GM19240 (cell line): Measurements from ENCODE around the gene DNAAF5.
"Not testable (repeated sequence)": the region's sequence is repeated elsewhere in the genome, so short reads cannot be mapped to it uniquely, and the experiment has no call there.

Experiments used
- DNase-seq: peaks from one replicate; pipeline ENCODE4 v3.0.0; 2011; ENCODE audit warnings: low spot score; ENCODE audit not compliant: insufficient read length

Gene DNAAF5

GRCh38 chr7:729140-730000, 2.9 kb downstream of the DNAAF5 start:
- no peak for DNase-seq

DNA sequence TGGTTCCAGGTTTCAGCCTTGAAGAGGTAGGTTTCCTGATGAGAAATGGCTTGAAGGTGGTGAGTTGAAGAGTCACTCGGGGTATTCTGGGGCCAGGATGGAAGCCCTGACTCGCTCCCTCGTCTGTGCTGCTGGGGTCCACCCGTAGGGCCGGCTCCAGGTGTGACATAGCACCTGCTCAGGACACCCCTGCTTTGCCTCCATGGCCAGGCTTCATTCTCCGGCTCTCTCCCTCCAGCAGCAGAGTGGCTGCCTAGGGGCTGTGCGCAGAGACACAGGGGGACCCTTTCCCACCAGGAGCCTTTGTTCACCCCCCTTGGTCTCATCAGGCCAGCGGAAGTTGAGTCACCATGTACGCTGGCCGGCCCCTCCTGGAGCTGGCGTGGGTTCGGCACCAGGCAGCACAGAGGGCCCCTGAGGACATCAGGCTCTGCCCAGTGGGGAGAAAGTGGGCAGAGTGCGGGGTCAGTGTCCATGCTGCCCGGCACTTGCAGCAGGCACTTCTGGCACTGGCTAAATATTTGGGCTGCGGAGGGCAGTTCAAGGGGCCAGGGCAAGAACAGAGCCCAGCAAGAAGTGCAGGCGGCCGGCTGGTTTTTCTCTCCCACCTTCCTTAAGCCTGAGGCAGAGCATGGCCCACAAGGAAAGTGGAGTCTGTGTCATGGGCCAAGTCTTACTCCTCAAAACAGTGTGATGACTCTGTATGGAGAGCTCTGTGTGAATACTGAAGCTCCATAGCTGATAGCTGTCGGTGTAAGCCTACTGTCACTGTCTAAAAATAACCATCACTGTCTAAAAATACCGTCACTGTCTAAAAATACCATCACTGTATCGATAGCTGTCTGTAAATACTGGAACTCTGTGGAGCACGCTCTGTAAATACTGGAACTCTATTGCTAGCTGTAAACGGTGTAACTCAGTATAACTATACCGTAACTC, 4.3 kb downstream of the DNAAF5 start:
- DNase-seq: no peak

DNA sequence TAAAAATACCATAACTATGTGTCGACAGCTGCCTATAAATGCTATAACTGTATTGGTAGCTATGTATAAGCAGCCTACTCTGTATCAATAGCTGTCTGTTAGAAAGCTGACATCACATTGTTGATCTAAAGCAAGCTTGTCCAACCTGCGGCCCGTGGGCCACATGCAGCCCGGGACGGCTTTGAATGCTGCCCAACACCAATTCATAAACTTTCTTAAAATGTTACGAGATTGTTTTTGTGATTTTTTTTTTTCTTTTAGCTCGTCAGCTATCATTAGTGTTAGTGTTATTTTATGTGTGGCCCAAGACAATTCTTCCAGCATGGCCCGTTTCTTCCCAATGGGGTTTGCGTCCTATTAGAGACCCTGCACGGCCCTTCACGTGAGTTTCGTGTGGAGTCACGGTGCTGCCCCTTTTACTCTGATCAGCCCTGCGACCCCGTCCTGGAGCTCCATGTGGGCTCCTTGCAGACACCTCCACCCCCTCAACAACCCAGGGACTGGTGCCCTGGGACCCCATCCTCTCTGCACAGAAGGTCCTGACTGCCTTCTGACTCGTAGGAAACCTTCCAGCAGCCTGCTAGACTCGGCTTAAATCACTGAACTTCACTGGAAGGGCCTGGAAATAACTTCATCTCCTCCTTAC, 5.1 kb downstream of the DNAAF5 start:
- no peak for DNase-seq

- DNase-seq: no peak
Measured at GRCh38 chr7:732094-732541, 5.6 kb downstream of the DNAAF5 start.

DNA sequence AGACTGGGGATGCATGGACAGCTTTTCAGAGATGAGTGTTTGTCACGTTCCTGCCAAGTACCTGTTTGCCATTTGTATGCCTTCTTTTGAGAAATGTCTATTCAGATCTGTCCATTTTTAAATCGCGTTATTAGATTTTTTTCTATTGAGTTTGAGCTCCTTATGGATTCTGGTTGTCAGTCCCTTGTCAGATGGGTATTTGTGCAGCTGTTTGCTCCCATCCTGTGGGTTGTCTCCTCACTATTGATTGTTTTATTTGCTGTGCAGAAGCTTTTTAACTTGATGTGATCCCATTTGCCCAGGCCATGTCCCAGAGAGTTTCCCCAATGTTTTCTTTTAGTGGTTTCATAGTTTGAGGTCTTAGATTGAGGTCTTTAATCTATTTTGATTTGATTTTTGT, 6.1 kb downstream of the DNAAF5 start:
- DNase-seq: no peak

GRCh38 chr7:734214-734613, 7.7 kb downstream of the DNAAF5 start:
- no peak for DNase-seq

DNA sequence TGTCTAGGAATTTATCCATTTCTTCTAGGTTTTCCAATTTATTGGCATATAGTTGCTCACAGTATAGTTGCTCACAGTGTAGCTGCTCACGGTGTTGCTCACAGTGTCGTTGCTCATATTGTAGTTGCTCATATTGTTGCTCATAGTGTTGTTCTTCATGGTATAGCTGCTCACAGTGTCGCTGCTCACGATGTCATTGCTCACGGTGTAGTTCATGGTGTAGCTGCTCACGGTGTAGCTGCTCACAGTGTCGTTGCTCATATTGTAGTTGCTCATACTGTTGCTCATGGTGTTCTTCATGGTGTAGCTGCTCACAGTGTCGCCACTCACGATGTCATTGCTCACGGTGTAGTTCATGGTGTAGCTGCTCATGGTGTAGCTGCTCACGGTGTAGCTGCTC, 8.3 kb downstream of the DNAAF5 start:
- no peak for DNase-seq

DNA sequence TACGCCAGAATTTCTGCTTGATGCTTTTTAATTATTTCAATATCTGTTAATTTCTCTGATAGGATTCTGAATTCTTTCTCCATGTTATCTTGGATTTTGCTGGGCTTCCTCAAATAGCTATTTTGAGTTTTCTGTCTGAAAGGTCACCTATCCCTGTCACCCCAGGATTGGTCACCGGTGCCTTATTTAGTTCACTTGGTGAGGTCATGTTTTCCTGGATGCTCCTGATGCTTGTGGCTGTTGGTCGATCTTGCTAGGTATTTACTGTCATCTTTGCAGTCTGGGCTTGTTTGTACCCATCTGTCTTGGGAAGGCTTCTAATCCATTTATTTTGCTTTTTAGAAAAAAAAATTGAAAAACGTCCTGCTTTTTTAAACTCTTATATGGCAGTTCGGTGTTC, 11.7 kb downstream of the DNAAF5 start:
- no peak for DNase-seq

DNA sequence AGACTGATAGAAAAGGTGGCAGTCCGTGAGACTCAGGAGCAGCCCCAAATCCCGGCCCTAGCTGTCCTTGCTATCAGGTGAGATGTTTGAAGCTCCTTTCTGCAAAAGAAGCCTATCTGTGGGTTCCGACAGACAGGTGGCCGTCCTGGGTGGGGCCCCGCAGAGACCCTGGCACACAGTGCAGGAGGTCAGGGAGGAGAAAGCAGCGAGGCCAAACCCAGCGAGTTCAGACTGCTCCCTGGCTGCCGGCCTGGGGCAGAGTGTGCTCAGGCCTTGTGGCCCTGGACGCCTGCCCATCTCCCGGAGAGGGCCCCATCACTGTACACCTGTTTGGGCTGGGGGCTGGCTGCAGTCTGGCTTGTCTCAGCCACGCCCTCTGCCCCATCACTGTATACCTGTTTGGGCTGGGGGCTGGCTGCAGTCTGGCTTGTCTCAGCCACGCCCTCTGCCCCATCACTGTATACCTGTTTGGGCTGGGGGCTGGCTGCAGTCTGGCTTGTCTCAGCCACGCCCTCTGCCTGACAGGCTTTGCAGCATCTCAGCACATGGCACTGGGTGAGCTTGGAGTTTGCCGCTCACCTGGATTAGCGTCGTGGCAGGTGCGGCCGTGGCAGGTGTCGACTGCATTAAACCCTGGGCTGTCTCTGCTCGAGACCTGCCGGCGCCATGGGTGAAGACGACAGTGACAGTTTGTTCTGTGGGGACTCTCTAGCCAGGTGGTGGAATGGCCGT, 12.4 kb downstream of the DNAAF5 start:
- DNase-seq: no peak

DNA sequence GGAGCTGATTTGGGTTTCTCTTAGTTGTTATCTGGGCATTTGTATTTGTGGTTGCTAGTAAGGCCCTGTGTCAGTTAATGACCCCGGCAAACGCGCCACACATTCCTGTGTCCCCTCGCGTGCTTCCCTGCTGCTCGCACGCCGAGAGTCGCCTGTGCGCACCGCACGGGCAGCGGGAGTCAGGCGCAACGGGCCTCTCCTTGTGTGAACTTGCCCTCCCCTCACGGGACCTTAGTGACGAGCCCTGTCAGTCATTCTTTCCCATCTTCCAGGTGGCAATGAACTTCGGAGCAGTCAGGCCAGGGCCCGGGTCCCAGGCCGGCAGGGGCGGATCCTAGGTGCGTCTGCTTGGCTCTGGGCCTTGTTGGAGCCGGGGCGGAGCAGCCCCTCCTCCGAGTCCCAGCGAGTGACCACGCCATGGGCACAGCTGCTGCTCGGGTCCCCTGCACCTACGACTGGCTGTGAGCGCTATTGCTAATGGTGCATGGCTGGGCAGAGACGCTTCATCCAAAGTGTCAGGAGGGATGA, 13.0 kb downstream of the DNAAF5 start:
- DNase-seq: no peak

- no peak for DNase-seq
Measured at GRCh38 chr7:739983-740942, 13.8 kb downstream of the DNAAF5 start.

GRCh38 chr7:741191-741671, 14.7 kb downstream of the DNAAF5 start:
- no peak for DNase-seq

DNA sequence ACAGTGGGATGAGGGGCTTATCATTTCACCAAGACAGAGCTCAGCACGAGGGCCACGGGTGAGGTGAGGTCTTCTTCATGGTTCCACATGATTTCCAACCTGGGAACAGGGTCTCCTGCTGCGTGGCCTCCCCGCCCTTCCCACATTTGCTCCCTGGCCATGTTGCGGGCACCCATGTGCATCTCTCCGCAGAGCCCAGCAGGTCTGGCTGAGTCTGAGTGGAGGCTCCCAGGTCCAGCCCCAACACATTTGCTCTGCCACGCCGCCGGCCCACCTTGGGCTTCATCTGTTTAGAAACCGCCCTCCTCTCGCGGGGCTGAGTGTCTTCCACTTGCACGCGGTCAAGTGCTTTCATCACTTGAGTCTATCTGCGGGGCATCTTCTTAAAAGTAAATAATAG, 15.4 kb downstream of the DNAAF5 start:
- no peak for DNase-seq

DNA sequence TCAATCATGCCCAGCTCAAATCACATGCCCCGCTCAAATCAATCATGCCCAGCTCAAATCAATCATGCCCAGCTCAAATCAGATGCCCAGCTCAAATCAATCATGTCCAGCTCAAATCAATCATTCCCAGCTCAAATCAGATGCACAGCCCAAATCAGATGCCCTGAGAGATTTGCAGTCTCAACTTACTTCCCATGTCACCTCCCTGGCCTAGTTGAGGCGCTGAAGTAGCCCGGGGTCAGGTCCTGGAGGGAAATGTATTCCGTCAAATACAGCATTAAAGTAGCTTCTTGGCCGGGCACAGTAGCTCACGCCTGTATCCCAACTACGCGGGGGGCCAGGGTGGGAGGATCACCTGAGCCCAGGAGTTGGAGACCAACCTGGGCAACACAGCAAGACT, 16.3 kb downstream of the DNAAF5 start:
- DNase-seq: no peak

- DNase-seq: not testable (repeated sequence)
Measured at GRCh38 chr7:743341-744127, 17.0 kb downstream of the DNAAF5 start.

GRCh38 chr7:744128-744520, 17.6 kb downstream of the DNAAF5 start:
- DNase-seq: not testable (repeated sequence)

- no peak for DNase-seq
Measured at GRCh38 chr7:744854-745430, 18.4 kb downstream of the DNAAF5 start.

DNA sequence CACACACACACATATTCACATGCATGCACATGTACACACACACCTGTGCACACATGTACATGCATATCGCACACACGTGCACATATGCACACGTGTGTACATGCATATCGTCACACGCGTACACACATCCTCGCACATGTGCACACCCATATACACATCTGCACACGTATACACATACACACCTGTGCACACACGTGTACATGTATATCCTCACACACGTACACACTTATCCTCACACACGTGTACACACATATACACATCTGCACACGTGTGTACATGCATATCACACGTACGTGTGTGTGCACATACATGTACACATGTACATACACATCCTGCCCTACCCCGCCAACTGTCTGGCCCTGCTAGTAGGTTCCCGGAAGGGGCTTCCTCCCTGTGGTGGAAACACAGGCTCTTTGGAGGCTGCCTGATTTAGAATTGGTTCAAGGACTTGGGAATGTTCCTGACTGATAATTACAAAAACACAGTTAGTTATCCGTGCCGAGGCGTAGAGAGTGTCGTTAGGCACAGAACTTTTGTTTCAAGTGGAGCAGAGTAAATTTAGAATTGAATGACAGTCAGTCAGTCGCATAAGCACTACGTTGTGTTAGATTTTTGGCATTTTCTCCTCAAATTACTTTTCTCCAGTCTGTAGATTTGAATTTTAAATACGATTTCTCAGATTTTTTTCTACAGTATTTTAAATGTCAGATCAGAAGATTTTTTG, 19.1 kb downstream of the DNAAF5 start:
- no peak for DNase-seq
